Heart left ventricle (tissue), 13 donors: ENCODE results near the gene GIT2.

Experiments
- POLR2A ChIP-seq, 2 donors: fragments of 450-650 bp; IDR thresholded peaks; one replicate each; pipeline ENCODE4 v1.6.1; 2017; ENCODE audit warnings: antibody characterized with exemption in 2 of 2, mild to moderate bottlenecking in 2 of 2, moderate library complexity in 2 of 2
- TF ChIP-seq, protein P1 (sequence below), 12 donors: fragments of 200-600 bp; sonication (generic) in 4 of 12; IDR thresholded peaks; one replicate each; pipeline versions ENCODE4 v1.5.0 to v1.8.0; 2018 to 2022; ENCODE audit warnings: antibody characterized with exemption in 12 of 12, mild to moderate bottlenecking in 5 of 12
- donor health status: ischemic (EF 13 %, LVEDD 7.1; RV severe dilation, severe dysfunction).
- donor health status: DM: no; HTN: yes; CAD: no.
- donor health status: DM: no; HTN: no; CAD: no.
- donor health status: ischemic (EF 25% LVEDD 6.9; RV normal size, moderate dysfunction).
- donor health status: ischemic (EF 25% LVEDD 5.7; RV mildly dilated, moderate dysfunction).
- donor health status: ischemic (EF 35%, LVEDD 5.7; RV mildly dilated, moderate dysfunction).
- donor health status: nonischemic (EF 11% LVEDD 7.7; RV severe dilation, severe dysfunction).
- donor health status: DM: yes; HTN: yes; CAD: no.
- donor health status: PGD.
- donor health status: ischemic (EF 29% LVEDD 5.4; RV normal size, mild dysfunction).
- donor health status: nonischemic (EF 23%, LVEDD 6.1; RV moderate dilation, normal function).

DNA sequence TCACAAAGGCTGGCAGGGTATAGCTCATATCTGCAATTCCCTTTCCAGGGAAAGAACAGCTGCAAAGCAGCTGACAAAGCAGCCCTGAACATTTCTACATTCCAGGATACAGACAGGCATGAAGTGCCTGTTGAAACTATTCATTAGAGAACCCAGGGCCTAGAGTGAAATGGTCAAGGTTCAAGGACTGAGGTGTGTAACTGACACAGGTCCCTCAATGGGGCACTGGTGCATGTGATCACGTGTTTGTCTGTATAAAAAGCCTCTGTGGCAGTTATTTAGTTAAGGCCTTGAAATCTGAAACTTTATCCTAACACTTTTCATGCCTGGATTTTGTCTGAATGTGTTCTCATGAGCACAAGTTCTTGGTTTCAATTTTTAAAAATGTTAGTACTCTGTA lies 47.1 kb downstream of the GIT2 start:
- TF ChIP-seq, protein P1, sequence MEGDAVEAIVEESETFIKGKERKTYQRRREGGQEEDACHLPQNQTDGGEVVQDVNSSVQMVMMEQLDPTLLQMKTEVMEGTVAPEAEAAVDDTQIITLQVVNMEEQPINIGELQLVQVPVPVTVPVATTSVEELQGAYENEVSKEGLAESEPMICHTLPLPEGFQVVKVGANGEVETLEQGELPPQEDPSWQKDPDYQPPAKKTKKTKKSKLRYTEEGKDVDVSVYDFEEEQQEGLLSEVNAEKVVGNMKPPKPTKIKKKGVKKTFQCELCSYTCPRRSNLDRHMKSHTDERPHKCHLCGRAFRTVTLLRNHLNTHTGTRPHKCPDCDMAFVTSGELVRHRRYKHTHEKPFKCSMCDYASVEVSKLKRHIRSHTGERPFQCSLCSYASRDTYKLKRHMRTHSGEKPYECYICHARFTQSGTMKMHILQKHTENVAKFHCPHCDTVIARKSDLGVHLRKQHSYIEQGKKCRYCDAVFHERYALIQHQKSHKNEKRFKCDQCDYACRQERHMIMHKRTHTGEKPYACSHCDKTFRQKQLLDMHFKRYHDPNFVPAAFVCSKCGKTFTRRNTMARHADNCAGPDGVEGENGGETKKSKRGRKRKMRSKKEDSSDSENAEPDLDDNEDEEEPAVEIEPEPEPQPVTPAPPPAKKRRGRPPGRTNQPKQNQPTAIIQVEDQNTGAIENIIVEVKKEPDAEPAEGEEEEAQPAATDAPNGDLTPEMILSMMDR (IDR thresholded peaks at IDR 0.05), result no peak
- TF ChIP-seq POLR2A (IDR thresholded peaks at IDR 0.05), result no peak
